Neural progenitor cell (in vitro differentiated cells): ENCODE results near the gene GPR156.

Experiments used
- CTCF ChIP-seq: fragments of 200-600 bp; sonication (generic); IDR thresholded peaks from 2 replicates; pipeline ENCODE4 v1.5.1; 2017; ENCODE audit warnings: antibody characterized with exemption, mild to moderate bottlenecking
- EZH2 ChIP-seq: fragments of 200-600 bp; sonication (generic); IDR thresholded peaks from 2 replicates; pipeline ENCODE4 v1.6.1; 2017; ENCODE audit warnings: antibody characterized with exemption, mild to moderate bottlenecking, moderate library complexity
- EZH2phosphoT487 ChIP-seq: fragments of 200-600 bp; sonication (generic); IDR thresholded peaks from 2 replicates; pipeline ENCODE4 v1.6.1; 2017; ENCODE audit warnings: antibody characterized with exemption

DNA sequence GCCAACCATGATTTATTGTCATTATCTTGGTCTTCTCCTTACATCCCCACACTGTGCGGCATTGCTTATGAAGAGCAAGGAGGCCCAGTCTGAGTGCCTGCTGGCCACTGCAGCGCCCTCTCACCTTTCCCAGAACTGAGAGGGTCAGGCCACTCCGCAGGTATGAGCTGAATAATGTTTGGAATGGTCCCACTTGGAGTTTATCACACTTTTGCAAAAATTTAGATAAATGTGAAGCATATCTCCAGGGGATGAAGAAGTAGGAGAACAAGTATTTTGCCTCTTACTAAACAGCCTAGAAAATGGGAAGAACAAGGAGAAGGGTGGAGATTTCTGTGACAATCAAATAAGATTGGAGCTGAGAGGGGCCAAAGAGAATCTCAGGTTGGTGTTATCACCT lies 116.4 kb downstream of the GPR156 start:
- no peak for TF ChIP-seq CTCF
- no peak for TF ChIP-seq EZH2
- TF ChIP-seq EZH2phosphoT487 = no peak
